Activated CD4-positive, alpha-beta T cell treated with anti-CD3 and anti-CD28 coated beads for 36 hours (primary cell): ENCODE results near the gene PTCRA. TPM values are rescaled to one million over a fixed set of nuclear protein-coding genes. Genes with fewer than 3 reads are reported as not detected.

Experiments used
- ATAC-seq: fragments of 200-7000 bp; cut with Tn5 transposase; one replicate; pipeline ENCODE4 v1.10.0; 2021; ENCODE audit warnings: mild to moderate bottlenecking, moderate library complexity
- CTCF ChIA-PET: fragments of 350-600 bp; sonication (Branson Sonifier 250); formaldehyde crosslinking; loops from one replicate; lab custom pipeline; 2021; ENCODE audit warnings: antibody characterized with exemption; lab: Charles Lee
- POLR2A ChIA-PET: fragments of 350-600 bp; sonication (Branson Sonifier 250); formaldehyde crosslinking; loops from one replicate; lab custom pipeline; 2021; ENCODE audit warnings: antibody characterized with exemption, inconsistent platforms; lab: Charles Lee
- DNase-seq: peaks from one replicate; pipeline ENCODE4 v3.0.0-alpha.2; 2020
- H3K27ac Mint-ChIP-seq: one replicate; pipeline ENCODE4 v1.8.0; 2021; ENCODE audit warnings: mixed read lengths
- H3K27me3 Mint-ChIP-seq: one replicate; pipeline ENCODE4 v1.8.0; 2021; ENCODE audit warnings: mixed read lengths
- H3K36me3 Mint-ChIP-seq: one replicate; pipeline ENCODE4 v1.8.0; 2021; ENCODE audit warnings: low read depth, mixed read lengths
- H3K4me1 Mint-ChIP-seq: one replicate; pipeline ENCODE4 v1.8.0; 2021; ENCODE audit warnings: mixed read lengths
- H3K4me3 Mint-ChIP-seq: one replicate; pipeline ENCODE4 v1.8.0; 2021; ENCODE audit warnings: mild to moderate bottlenecking, moderate library complexity, mixed read lengths
- H3K9me3 Mint-ChIP-seq: one replicate; pipeline ENCODE4 v1.8.0; 2021; ENCODE audit warnings: low read depth, mixed read lengths
- intact Hi-C, 2 experiments: fragments of 100-400 bp; cut with DNase I in 1 of 2; cut with micrococcal nuclease in 1 of 2; formaldehyde crosslinking; loops; one replicate each; pipeline versions ENCODE4 v1.14.2 to v1.15.1; 2022 to 2024; cut with DNase I, micrococcal nuclease
- total RNA-seq, 2 experiments: library from RNA; stranded (reverse); gene quantifications; one replicate each; pipeline ENCODE4 v1.2.3, GENCODE V29; 2021

Gene PTCRA
- total RNA-seq, 2 experiments from 2014 or later = not detected

GRCh38 chr6:42929821-42930360 is 14.0 kb downstream of the PTCRA start:
- ChIA-PET POLR2A (interaction anchor here (0.6 to 2.9 kb wide), 26 partner anchors 15 to 439 kb away, joined by 3 to 15 read pairs (median 4); partner anchors contain the start of genes BICRAL, CUL7, DNPH1 and KLC4), CTCF (interaction anchor here (0.5 to 2.0 kb wide), 20 partner anchors 10 to 1476 kb away, joined by 3 to 9 read pairs (median 3); partner anchors contain the start of genes GNMT and PPP2R5D)
- intact Hi-C loops = loop anchor here (1.0 to 5.0 kb wide), 19 partner anchors 29 to 1009 kb away; partner anchors contain the start of genes KLC4 (in 2 of the 2), MRPL2 (in 2 of the 2), PEX6 (in 2 of the 2) and PPP2R5D (in 2 of the 2)
- Mint-ChIP-seq H3K9me3 (no peaks in the 10 kb centered on the region), H3K4me3 (peak overlapping the region; percentile 84), H3K36me3 (peaks cover 26% of the 10 kb centered on the region), H3K4me1 (peaks cover 42% of the 10 kb centered on the region), H3K27me3 (no peaks in the 10 kb centered on the region), H3K27ac (peak overlapping the region; percentile 93)
- ATAC-seq (peak; percentile 45), DNase-seq (peak; percentile 75)

- Mint-ChIP-seq H3K27ac (peak overlapping the region; percentile 76), H3K4me1 (peaks cover 46% of the 10 kb centered on the region), H3K4me3 (peak overlapping the region; percentile 7), H3K9me3 (no peaks in the 10 kb centered on the region), H3K36me3 (peaks cover 45% of the 10 kb centered on the region), H3K27me3 (no peaks in the 10 kb centered on the region)
- ATAC-seq (no peak), DNase-seq (no peak)
- ChIA-PET CTCF (interaction anchor here (1.3 kb wide), 2 partner anchors 31 to 211 kb away, joined by 3 to 5 read pairs; no protein-coding TSS in a partner anchor), POLR2A (no interaction called here)
- intact Hi-C loops = loop anchor here in 1 of 2 experiments (5.0 kb wide), 1 partner anchor 545 kb away; the partner anchor contains the start of gene TJAP1
Measured at GRCh38 chr6:42932412-42932811, 16.6 kb downstream of the PTCRA start.

- CTCF ChIA-PET = interaction anchor here (1.3 kb wide), 1 partner anchor 32 kb away, joined by 5 read pairs; no protein-coding TSS in a partner anchor
- H3K27ac Mint-ChIP-seq = peak overlapping the region; percentile 33
- no peak for DNase-seq
- POLR2A ChIA-PET = no interaction called here
- peaks cover 46% of the 10 kb centered on the region for H3K4me1 Mint-ChIP-seq
- H3K9me3 Mint-ChIP-seq = no peaks in the 10 kb centered on the region
- H3K36me3 Mint-ChIP-seq = peaks cover 50% of the 10 kb centered on the region
- H3K4me3 Mint-ChIP-seq = no peak overlapping the region
- no peak for ATAC-seq
- no peaks in the 10 kb centered on the region for H3K27me3 Mint-ChIP-seq
- intact Hi-C loops = loop anchor here in 1 of 2 experiments (5.0 kb wide), 1 partner anchor 544 kb away; the partner anchor contains the start of gene TJAP1
Measured at GRCh38 chr6:42933205-42933604, 17.4 kb downstream of the PTCRA start.

GRCh38 chr6:42935322-42935721 is 19.5 kb downstream of the PTCRA start:
- no peak overlapping the region for H3K4me3 Mint-ChIP-seq
- H3K9me3 Mint-ChIP-seq = no peaks in the 10 kb centered on the region
- ATAC-seq (no peak), DNase-seq (no peak)
- peaks cover 55% of the 10 kb centered on the region for H3K36me3 Mint-ChIP-seq
- peaks cover 38% of the 10 kb centered on the region for H3K4me1 Mint-ChIP-seq
- intact Hi-C loops = no loop called here
- POLR2A ChIA-PET = no interaction called here
- H3K27ac Mint-ChIP-seq = peak overlapping the region; percentile 40
- no peaks in the 10 kb centered on the region for H3K27me3 Mint-ChIP-seq
- CTCF ChIA-PET = interaction anchor here (1.1 kb wide), 1 partner anchor 273 kb away, joined by 3 read pairs; no protein-coding TSS in a partner anchor

- intact Hi-C loops = no loop called here
- ChIA-PET POLR2A (no interaction called here), CTCF (no interaction called here)
- no peak for DNase-seq
- Mint-ChIP-seq H3K27ac (peak overlapping the region; percentile 8), H3K27me3 (no peaks in the 10 kb centered on the region), H3K9me3 (no peaks in the 10 kb centered on the region), H3K36me3 (peaks cover 60% of the 10 kb centered on the region), H3K4me3 (no peak overlapping the region), H3K4me1 (peaks cover 31% of the 10 kb centered on the region)
- ATAC-seq = no peak
Measured at GRCh38 chr6:42936398-42936797, 20.5 kb downstream of the PTCRA start.

- peak overlapping the region; percentile 16 for H3K27ac Mint-ChIP-seq
- no peak for DNase-seq
- H3K36me3 Mint-ChIP-seq = peaks cover 50% of the 10 kb centered on the region
- no peaks in the 10 kb centered on the region for H3K9me3 Mint-ChIP-seq
- POLR2A ChIA-PET = no interaction called here
- no peak for ATAC-seq
- H3K4me1 Mint-ChIP-seq = peaks cover 18% of the 10 kb centered on the region
- intact Hi-C loops = no loop called here
- H3K27me3 Mint-ChIP-seq = no peaks in the 10 kb centered on the region
- no peak overlapping the region for H3K4me3 Mint-ChIP-seq
- CTCF ChIA-PET = interaction anchor here (0.5 to 0.6 kb wide), 2 partner anchors 83 to 229 kb away, joined by 3 read pairs; no protein-coding TSS in a partner anchor
Measured at GRCh38 chr6:42937548-42938427, 21.9 kb downstream of the PTCRA start.

- H3K27me3 Mint-ChIP-seq = no peaks in the 10 kb centered on the region
- H3K4me1 Mint-ChIP-seq = peaks cover 12% of the 10 kb centered on the region
- no peak overlapping the region for H3K4me3 Mint-ChIP-seq
- POLR2A ChIA-PET = no interaction called here
- no peak for ATAC-seq
- peaks cover 46% of the 10 kb centered on the region for H3K36me3 Mint-ChIP-seq
- CTCF ChIA-PET = interaction anchor here (2.3 kb wide), 1 partner anchor 9 kb away, joined by 8 read pairs; the partner anchor contains the start of gene CNPY3
- DNase-seq = no peak
- intact Hi-C loops = no loop called here
- H3K9me3 Mint-ChIP-seq = no peaks in the 10 kb centered on the region
- no peak overlapping the region for H3K27ac Mint-ChIP-seq
Measured at GRCh38 chr6:42938428-42938796, 22.6 kb downstream of the PTCRA start.

- no peak for DNase-seq
- Mint-ChIP-seq H3K9me3 (no peaks in the 10 kb centered on the region), H3K4me1 (peaks cover 5% of the 10 kb centered on the region), H3K27me3 (no peaks in the 10 kb centered on the region), H3K36me3 (peaks cover 43% of the 10 kb centered on the region), H3K27ac (no peak overlapping the region), H3K4me3 (no peak overlapping the region)
- ATAC-seq = no peak
- intact Hi-C loops = no loop called here
- ChIA-PET POLR2A (no interaction called here), CTCF (interaction anchor here (2.3 kb wide), 1 partner anchor 9 kb away, joined by 8 read pairs; the partner anchor contains the start of gene CNPY3)
Measured at GRCh38 chr6:42938987-42939809, 23.3 kb downstream of the PTCRA start.

GRCh38 chr6:42939810-42940167 is 23.9 kb downstream of the PTCRA start:
- CTCF ChIA-PET = interaction anchor here (2.3 kb wide), 1 partner anchor 10 kb away, joined by 8 read pairs; the partner anchor contains the start of gene CNPY3
- Mint-ChIP-seq H3K27me3 (no peaks in the 10 kb centered on the region), H3K36me3 (peaks cover 42% of the 10 kb centered on the region), H3K27ac (peak overlapping the region; percentile 22), H3K9me3 (no peaks in the 10 kb centered on the region), H3K4me1 (peaks cover 4% of the 10 kb centered on the region), H3K4me3 (no peak overlapping the region)
- POLR2A ChIA-PET = no interaction called here
- intact Hi-C loops = no loop called here
- DNase-seq = no peak
- no peak for ATAC-seq

- Mint-ChIP-seq H3K36me3 (peaks cover 38% of the 10 kb centered on the region), H3K4me1 (peaks cover 2% of the 10 kb centered on the region), H3K4me3 (no peak overlapping the region), H3K9me3 (no peaks in the 10 kb centered on the region), H3K27me3 (no peaks in the 10 kb centered on the region), H3K27ac (no peak overlapping the region)
- CTCF ChIA-PET = interaction anchor here (0.6 to 2.3 kb wide), 3 partner anchors 11 to 403 kb away, joined by 3 to 8 read pairs (median 5); partner anchors contain the start of gene CNPY3
- DNase-seq (no peak), ATAC-seq (no peak)
- POLR2A ChIA-PET = no interaction called here
- intact Hi-C loops = no loop called here
Measured at GRCh38 chr6:42940493-42941045, 24.7 kb downstream of the PTCRA start.
